NCI-H2081 (cell line): ENCODE measurements around the gene NCAPD2.
"Not testable (repeated sequence)": the region's sequence is repeated elsewhere in the genome, so short reads cannot be mapped to it uniquely, and the experiment has no call there.

ENCODE experiments used
- DNase-seq, 2 experiments: peaks; one replicate each; lab custom pipeline; 2025; lab: John Stamatoyannopoulos, UW

NCAPD2 gene

DNA sequence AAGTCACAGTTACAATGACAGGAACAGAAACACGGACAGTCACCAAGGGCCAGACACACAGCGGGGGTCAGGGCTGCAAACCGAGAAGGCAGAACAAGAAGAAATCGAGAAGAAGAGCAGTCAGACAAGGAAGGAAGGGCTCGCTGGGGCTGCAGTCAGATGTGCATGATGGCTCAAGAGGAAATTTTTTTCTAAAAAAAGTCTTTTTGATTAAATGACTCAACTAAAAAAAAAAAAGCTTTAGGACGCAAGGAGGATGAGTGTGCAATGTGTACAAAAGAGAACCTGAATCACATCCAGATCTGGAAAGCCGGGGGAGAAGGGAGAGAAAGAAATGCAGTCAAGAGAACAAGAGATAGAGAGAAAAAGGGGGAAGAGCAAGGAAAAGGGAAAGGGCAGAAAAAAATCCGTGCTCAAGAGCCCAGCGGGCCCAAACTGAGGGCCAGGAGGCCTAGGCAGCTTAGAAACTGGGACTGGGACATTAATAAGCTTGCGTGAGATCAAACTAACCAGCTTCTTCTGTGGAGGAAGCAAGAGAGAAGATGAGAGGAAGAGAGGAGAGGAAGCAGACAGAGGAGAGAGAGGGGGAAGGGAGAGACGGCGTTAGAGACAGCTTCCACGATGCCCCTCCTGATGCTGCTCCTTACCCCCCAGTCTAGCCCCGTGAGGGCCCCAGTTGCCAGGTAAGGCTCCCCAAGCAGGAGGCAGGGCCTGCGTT, 55.2 kb downstream of the NCAPD2 start:
- no peak for DNase-seq

DNA sequence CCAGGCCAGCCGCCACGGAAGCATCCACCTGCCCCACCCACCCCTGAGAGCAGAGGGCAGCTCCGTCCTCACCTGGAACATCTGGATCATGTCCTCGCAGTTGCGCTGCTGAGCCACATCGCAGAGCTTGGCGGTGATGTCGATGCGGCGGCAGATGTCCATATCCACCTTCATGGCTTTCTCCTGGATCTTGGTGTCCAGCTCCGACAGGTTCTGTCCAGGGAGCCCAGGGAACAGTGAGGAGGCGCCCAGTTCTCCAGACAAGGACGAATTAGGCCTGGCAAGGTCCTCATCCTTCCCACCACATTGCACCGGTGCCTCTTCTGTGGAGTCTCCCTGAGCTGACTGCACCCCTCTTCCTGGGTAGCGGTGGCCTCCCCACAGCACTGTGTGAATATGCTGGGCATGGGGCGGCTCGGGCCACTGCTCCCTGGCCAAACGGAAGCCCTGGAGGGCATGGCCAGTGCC, 55.8 kb downstream of the NCAPD2 start:
- DNase-seq: no peak

DNA sequence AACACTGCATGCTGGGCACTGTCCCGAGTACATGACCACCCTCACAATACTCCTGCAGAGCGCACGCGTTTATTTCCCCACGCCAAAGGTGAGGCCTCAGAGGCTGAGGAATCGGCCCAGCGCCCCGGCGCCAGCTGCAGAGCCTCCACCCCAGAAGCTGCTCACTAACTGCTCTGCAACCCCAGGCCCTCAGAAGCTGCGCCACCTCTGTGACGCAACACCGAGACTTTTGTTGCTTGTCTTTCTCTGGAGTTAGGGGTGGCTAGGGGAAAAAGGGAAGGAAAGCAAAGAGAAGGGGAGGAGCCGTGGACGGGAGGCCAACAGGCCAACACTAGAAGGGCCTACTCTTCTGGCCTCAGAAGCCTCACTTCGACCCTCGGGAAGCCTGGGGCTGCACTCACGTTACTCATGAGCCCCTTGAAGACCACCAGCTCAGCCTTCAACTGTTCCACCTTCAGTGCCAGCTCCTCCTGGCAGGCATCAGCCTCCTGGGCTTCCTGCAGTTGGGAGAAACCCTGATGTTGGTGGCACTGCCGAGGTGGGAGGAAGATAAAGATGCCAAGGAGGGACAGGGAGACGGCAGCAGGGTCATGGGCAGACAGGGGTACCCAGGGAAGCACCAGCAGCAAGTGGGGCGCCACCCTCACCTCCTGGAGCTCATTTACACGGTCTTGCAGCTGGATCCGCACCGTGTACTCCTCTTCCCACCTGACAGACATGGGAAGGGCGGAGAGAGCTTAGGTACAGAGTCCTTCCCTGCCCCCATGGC, 56.6 kb downstream of the NCAPD2 start:
- DNase-seq: no peak

DNA sequence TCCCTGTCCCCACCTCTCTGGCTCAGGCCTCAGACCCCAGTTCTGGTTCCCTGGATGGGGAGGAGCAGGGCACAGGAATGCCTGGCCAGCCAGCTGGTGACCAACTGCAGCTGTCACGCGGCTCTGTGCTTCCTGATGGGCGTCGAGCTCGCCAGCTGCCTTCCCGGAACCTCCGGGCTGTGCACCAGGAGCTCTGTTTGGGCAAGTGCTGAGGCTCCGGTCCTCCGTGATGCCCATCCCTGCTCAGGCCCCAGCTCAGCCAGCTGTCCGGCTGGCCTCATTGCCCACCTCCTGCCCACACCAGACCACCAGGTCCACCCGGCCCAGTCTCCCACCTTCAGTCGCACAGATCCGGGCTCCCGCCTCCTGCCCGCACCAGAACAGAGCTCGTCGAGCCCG, 57.2 kb downstream of the NCAPD2 start:
- DNase-seq: no peak

DNA sequence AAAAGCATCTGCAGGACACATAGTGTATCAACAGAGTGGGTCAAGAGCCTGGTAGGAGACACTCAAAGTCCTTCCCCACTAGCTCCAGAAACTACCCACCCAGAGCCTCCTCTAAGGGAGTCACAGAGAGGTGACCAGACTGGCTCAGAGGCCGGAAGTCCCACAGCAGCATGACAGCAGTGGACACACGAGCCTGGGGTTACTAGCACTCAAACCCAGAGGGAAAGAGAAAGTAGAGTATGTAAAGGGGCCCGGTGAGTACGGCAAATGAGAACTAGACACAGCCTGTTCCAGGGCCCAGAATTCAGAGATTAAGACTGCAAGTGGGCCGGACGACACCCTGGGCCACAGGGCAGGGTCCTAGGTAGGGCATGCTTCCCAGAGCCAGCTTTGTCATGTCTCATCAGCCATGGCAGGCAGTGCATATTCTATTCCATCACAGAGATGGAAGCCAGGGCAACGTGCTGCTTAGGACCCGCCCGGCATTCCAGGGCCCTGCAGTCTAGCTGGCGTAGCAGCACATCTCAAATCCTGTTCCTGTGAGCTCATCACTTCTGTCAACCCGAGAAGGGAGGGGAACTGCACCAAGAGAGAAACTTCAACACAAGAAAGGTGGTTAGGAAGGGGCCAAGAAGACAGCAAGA, 57.7 kb downstream of the NCAPD2 start:
- DNase-seq: no peak

DNA sequence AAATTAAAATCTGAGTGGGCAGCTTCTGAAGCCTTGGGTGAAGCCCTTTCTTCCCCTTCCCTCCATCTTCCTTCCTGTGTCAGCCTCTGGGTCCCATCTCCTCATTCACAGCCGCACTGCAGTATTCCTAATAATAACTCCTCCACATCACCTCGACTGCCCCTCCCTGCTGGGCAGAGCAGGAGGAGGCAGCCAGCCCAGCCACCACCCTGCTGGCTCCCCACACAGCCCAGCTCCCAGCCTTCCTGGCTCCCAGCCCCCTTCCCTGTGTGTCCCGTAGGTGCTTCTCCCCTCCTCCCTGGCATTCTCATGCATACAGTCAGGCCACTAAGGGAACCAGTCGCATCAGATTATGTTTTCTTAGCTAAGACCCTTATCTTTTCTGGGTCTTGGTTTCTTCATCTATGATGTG, 58.2 kb downstream of the NCAPD2 start:
- no peak for DNase-seq

DNA sequence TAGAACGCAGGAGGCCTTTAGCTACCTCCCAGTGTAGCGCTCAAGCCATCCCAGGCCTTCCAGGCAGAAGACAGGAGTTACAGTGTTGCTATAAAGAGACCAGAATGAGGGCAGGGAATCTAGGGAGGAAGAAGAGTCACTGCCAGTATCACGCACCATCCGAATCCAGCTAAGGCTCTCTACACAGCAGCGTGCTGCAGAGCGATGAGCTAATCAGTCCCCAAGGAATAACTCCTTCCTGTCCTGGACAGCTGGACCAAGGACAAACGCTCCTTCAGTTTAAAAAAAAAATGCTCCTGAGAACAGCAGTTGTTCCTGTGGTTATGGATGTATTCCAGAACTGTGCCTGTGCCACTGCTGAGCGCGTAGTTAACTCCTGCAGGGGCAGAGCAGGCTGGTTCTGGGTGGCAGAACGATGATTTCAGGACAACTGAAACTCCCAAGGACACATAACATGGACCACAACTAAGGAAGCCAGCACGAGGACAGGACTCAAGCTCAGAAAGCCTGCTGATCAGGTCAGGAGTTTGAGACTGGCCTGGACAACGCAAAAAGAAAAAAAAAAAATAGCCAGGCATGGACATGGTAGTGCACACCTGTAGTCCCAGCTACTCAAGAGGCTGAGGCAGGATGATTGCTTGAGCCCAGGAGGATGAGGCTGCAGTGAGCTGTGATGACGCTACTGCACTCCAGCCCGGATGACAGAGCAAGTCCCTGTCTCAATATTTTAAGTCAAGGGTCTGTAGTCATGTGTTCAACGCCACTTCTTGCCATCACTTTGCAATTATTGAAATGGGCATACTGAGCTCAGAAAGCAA, 59.4 kb downstream of the NCAPD2 start:
- DNase-seq: no peak

DNA sequence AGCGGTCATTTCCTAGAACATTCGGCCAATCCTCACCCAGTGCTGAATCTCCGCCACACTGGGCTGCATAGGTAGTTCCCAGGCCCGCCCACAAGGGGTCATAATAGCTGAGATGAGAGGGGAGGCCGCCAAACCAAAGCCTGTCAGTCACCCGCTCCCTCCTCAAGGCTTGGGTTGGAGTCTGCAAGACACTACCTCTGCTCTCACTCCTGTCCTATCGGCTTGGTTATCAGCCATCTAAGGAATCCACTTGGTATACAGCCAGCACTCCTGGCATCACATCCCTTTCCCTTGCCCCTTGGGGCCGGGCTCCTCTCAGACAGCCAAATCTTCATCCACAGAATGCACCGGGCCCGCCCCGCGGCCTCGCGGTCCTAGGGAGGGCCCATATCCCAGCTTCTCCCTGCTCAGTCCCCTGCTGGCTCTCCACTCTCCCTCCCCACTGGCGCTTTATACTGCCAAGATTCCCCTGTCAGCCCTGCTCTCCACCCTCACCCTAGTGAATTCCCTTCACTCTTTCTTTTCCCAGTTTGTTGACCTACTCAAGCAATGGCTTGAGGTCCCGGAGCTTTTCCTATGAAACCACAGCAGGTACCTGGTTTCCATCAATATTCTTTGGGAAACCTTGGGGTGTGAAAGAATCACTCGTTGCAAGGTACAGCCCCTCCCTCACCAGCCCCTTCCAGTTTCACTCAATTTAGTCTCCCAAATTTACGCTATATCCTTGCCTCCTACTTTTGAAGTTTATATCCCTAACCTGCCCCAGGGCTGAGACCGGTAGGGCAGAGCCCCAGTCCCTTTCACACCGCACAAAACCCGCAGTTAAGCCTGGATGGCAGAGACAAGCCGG, 60.5 kb downstream of the NCAPD2 start:
- peak in 1 of 2 experiments; percentile 22 for DNase-seq

DNA sequence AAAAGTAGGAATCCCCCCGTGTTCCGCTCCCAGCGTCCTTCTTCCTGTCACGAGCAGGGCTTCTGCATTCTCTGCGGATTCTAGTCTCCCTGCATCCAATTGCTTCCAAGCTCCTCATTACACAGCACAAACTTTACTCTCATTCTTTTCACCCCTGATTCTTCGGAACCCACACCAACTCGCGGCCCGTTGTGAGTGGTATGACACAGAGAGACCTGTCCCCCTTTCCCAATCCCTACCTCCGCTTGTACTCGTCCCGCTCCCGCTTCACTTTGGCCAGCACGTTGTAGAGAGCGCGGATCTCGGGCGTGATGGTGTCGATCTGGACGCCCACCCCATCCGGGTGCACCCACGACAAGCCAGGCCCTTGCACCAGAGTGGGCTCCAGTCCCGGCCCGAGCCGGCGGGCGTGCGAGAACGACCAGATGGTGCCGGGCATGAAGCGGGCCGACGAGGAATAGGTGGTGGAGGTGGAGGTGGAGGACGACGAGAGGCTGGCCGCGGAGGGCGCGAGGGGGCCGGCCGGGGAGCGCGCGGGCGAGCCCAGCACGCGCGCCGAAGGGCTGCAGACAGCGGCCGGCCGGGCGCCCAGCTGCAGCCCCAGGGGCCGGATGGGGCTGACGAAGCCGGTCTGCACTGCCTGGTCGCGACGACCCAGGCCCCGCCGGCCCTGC, 61.3 kb downstream of the NCAPD2 start:
- DNase-seq: no peak

DNA sequence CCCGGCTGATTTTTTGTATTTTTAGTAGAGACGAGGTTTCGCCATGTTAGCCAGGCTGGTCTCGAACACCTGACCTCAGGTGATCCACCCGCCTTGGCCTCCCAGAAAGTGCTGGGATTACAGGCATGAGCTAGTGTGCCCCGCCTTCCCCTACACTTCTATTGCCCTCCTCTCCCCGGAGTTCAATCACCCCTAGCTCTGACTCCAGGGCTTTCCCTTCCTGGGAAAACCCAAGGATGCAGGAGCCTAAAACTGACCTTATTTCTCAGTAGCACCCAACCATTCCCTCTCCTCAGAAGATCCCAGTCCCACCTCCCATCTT, 62.6 kb downstream of the NCAPD2 start:
- DNase-seq: not testable (repeated sequence)

DNA sequence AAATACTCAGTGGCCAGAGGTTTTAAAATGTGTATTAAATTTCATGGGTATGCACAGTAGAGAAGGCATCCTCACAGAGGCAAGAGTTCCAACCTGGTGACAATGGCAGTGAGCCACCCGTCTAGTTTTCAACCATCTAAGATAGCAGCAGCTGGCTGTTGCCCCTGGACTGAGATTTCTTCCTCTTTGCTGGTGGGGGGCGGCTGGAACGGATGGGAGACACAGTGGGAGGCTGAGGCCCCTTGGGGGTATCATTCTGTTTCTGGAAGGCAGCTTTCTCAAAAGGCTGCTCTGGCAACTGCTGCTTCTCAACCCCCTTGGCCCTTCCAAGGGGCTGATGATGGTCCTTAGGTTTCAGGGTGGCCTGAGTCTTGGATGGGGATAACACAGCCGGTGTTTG, 63.0 kb downstream of the NCAPD2 start:
- DNase-seq: no peak

DNA sequence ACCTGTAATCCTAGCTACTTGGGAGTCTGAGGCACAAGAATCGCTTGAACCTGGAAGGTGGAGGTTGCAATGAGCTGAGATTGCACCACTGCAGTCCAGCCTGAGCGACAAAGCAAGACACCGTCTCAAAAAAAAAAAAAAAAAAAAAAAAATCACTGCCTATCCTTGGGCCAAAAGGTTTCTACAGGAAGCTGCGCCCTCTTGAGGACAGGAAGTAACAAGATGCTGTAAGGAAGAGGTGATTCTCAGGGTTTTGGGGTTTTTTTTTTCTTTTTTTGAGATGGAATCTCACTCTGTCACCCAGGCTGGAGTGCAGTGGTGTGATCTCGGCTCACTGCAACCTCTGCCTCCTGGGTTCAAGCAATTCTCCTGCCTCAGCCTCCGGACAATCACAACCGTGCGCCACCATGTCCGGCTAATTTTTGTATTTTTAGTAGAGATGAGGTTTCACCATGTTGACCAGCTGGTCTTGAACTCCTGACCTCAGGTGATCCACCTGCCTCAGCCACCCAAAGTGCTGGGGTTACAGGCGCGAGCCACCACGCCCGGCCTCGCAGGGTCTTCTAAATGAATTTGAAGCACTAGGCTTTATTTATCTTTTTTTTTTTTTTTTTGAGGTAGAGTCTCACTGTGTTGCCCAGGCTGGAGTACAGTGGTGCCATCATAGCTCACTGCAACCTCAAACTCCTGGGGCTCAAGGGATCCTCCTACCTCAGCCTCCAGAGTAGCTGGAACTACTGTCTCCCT, 64.3 kb downstream of the NCAPD2 start:
- not testable (repeated sequence) for DNase-seq

DNA sequence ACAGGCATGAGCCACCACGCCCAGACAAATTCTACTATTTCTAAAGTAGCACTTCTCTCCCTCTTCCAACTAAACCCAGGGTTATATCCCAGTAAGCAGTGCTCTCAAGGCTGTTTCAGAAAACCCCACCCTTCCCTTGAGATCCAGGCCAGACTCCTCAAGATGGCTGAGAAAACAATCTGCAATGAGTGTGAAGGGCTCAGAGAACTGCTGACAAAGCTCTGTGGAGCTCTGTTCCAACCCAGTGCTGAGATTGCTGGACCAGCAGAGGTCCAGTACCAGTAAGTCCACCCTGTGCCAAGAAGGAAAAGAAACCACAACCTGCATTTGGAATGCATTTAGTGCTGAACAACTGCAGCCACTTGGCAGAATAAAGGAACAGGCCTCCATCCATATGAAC, 65.6 kb downstream of the NCAPD2 start:
- DNase-seq: no peak

DNA sequence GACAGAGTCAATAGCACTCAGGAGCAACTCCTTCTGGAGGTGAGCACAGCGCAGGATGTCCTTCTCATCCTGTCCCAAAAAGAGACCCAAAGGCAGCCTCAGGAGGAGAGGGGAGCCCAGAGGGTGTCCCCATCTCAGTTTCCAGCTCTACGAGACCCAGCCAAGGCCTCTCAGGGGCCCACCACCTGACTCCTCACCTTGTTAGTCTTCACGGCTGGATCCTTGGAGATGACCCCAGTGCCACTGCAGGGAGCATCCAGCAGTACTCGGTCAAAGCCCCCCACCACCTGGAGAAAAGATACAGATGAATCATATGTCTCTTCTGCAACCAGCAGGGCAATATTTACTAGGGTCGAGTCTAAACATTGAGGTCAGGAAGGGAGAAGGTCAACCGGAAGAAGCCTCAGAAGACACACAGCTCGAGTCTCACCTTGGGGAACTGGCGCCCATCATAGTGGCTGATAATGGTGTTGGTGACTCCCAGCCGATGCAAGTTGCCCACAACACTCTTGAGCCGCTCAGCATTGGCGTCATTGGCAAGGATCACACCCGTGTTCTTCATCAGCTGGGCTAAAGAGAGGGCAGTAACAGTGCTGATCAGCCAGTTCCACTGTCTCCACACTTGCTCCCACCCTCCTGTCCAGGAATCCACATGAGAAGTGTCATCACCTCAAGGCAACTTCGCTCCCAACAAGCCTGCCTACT, 66.8 kb downstream of the NCAPD2 start:
- DNase-seq: no peak

DNA sequence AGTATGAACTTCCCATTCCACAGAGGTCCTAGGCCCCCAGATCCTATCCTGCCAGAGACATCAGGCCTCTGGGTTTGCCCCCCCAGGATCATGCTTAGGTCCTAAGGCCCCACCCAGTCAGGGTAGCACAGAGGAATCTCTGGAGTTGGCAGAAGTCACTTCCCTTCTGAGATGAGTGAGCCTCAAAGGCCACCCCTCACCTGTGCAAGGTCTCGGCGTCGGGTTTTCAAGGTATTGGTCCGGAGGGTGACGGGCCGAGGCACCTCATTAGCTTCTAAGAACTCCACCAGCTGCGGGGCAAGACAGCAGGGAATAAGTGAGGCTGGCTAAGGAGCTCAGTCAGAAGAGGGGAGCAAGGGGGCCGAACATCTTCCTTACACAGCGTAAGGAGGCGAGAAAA, 69.0 kb downstream of the NCAPD2 start:
- no peak for DNase-seq

DNA sequence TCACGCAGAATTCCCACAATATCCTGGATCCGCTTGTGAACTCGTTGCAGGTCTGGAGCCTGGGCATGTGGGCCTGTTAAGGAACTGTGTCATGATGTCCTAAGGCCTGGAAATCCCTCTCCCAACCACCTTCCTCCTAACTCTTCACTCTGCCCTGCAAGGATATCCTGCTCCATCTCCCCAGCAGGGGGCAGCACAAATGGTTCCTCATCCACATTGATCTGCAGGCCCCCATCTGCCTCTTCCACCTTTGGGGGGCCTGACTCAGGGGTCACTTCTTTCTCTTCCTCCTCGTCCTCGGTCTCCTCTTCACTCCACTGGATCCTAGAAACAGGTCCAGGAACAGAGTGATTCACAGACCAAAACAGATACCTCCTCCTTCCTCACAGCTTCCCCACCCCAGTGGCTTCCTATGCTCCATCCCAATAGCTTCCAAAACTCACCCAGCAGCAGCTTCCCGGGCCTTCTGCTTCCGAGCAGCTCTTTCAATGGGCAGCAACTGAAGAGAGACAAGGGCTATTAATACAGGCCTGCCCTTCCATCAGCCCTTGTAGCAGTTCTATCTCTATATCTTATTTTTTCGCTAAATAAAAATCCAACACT, 69.6 kb downstream of the NCAPD2 start:
- DNase-seq: peak; percentile 19 to 30

DNA sequence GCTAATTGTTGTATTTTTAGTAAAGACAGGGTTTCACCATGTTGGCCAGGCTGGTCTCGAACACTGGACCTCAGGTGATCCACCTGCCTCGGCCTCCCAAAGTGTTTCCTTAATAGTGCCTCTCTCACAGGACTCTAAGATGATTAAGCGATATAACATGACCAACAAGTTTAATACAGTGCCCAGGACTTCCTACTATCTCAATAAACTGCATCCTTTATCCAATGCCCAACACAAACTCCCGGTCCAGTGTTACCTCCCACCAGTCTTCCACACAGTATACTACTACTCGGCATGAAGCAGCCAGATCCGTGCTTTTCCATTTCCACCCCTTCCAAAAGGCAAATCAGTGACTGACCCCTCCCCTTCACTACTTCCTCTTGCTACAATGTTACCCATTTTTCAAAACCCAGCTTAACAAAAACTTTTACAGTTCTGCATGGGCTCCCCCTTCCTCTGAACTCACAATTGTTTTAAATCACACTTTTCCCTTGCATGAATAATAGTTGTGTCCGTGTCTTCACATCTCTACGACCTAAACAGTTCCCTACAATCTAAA, 73.3 kb downstream of the NCAPD2 start:
- DNase-seq: no peak

DNA sequence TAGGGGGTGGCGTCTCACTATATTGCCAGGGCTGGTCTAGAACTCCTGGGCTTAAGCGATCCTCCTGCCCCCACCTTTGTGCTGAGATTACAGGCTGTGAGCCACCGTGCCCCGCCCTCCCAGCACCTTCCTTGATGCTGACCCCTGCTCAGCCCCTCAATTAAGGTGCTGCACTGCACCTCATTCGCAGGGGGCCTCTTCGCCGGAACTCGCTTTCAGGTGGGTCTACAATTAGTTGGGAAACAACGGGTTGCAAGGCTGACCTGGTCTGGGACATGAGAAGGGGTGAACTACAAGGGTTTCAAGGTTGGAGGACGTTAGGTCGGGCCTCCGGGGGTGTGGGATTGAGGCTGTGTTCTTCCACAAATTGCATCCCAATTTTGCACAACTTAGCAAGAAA, 75.4 kb downstream of the NCAPD2 start:
- no peak for DNase-seq

DNA sequence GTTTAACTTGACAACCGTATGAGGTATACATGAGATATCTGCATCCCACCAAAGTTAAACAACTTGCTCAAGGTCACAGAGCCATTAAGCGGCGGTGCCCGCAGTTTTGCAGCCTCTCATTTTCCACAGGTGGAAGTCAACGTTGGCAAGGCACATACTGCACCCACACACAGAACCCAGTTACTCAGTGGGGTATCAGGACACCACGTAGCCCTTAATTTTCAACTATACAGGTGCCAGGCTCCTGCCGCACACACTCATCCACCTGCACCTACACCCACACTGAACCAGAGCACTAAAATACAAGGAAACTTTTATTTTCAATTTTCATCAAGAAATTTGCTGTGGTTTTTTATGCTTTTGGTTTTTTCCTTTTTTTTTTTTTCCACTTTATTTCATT, 75.9 kb downstream of the NCAPD2 start:
- DNase-seq: no peak
